GM12801 (cell line): Measurements from ENCODE around the gene URM1.

Experiments used
- TF ChIP-seq, protein P1 (sequence below): IDR thresholded peaks from one replicate; pipeline ENCODE4 v1.5.1; 2011; ENCODE audit warnings: control low read depth; ENCODE audit not compliant: insufficient read length; ENCODE audit errors: extremely low read depth

The URM1 gene

DNA sequence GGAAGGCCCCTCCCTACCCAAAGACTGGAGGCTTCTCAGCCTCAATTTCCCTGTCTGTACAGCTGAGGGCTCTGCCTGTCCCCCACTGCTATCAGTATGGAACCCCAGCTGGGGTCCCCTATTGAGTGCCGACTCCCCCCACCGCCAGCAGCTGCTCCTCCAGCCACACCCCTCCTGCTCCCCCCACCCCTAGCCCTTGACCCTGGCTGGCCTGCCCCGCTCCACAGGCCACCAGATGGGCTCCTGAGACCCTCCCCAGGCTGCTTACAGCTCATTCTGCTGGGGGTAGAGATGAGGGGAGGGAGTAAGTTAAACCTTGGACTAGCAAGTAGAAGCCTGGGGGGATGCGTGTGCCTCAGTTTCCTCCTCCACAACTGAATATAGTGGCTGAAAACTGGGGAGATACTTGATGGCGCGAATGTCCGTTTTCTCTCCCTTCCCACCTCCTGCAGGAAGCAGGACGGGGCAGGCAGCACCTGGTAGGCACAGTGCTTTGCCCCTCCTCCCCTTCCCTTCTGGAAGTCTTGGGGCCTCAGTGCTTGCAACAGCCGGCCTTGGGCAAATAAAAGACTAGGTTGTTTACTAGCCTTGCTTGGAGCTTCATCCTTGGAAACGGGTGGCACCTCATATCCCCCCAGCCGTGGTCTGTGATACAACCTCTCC, 19.1 kb downstream of the URM1 start:
- TF ChIP-seq, protein P1, sequence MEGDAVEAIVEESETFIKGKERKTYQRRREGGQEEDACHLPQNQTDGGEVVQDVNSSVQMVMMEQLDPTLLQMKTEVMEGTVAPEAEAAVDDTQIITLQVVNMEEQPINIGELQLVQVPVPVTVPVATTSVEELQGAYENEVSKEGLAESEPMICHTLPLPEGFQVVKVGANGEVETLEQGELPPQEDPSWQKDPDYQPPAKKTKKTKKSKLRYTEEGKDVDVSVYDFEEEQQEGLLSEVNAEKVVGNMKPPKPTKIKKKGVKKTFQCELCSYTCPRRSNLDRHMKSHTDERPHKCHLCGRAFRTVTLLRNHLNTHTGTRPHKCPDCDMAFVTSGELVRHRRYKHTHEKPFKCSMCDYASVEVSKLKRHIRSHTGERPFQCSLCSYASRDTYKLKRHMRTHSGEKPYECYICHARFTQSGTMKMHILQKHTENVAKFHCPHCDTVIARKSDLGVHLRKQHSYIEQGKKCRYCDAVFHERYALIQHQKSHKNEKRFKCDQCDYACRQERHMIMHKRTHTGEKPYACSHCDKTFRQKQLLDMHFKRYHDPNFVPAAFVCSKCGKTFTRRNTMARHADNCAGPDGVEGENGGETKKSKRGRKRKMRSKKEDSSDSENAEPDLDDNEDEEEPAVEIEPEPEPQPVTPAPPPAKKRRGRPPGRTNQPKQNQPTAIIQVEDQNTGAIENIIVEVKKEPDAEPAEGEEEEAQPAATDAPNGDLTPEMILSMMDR = no peak

DNA sequence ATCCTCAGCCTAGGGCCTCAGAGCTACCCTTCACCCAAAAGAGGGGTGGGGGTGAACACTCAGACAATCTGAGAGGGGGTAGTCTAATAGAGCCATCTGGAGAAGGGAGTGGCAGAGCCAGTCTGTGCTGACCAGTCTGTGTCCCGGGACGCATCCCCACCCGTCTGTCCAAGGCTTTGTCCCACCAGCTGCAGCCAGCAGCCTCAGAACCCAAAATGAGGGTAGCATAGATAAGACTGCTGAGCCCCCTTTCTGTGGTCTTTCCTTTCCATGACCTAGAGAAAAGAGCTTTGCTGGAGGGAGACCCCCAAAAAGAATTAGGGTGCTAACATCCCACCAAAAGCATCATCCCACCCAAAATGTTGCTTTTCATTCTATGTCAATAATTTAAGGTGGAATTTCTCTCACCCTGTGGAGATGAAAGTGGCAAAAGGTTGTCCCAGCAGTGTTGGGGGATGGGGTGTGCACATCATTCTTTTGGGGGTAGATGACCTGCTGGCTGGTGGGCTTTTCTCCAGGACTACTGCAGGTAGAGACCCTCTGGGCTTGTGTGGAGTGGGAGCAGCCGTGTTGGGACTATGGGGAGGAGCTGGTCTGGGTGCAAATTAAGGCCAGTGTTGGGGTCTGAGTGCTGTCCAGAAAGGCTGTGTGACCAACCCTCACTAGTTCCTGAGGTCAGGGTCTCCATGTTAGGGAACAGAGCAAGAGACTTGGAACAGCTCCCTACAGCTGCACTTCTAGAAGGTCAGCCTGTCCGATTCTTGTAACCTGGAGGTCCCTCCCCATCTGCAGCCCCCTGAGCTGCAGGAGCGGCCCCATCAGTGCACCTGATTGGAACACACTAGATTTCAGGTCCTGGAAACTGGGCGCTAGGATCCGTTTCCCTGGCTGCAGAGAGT, 19.9 kb downstream of the URM1 start:
- TF ChIP-seq, protein P1 = no peak

GRCh38 chr9:128391956-128392301, 20.8 kb downstream of the URM1 start:
- TF ChIP-seq, protein P1 = no peak

- TF ChIP-seq, protein P1 = no peak
Measured at GRCh38 chr9:128392302-128393144, 21.3 kb downstream of the URM1 start.

- TF ChIP-seq, protein P1 = no peak
Measured at GRCh38 chr9:128393145-128393775, 22.1 kb downstream of the URM1 start.

DNA sequence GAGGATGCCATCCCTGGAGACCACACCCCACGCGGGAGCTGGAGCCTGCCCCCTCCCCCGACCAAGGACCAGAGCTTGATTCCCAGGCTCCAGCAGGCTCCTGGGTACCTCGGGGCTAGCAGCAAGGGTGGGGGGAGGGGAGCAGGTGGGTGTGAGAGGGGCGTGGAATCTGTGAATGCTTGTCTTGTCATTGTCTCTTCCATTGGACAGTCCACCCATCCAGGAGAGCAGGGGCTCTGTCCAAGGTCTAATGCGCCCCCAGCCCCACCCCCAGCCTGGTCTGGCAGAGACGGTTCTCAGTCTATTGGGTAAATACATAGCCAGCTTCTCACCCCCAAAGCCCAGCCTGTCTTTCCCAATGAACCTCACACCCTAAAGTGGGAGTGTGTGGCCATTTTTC, 22.8 kb downstream of the URM1 start:
- TF ChIP-seq, protein P1 = no peak
